ENCODE results near the gene SSBP4. TPM values are rescaled to one million over a fixed set of nuclear protein-coding genes. Genes with fewer than 3 reads are reported as not detected.

SSBP4 gene
- total and polyA plus RNA-seq, 9 of the 15 experiments (the other 6 are each of a cell fraction or from before 2014, with no cell fraction given), result 1.1 to 189 (median 39.0) TPM

GRCh38 chr19:18373892-18374629 lies 45.1 kb upstream of the SSBP4 start (continued):
- no peak for TF ChIP-seq DNMT1 (IDR thresholded peaks at IDR 0.05)
- peak; percentile 59; the same call in 1 of the 2 replicates for TF ChIP-seq SMAD3 (CRISPR knock-in tag; conservative IDR thresholded peaks at IDR 0.05)
- peak; percentile 97 for TF ChIP-seq CBFA2T3 (IDR thresholded peaks at IDR 0.05)
- TF ChIP-seq ZBED1 (IDR thresholded peaks at IDR 0.05), result 0 out of 2 replicates have a peak, but pooled peaks have one; percentile 34
- no peak for TF ChIP-seq ZNF263 (CRISPR knock-in tag; IDR thresholded peaks at IDR 0.05; ENCODE audit: borderline replicate concordance)
- no peak for TF ChIP-seq ZNF143 (CRISPR knock-in tag; IDR thresholded peaks at IDR 0.05)
- peak; percentile 21 for TF ChIP-seq RBM25 (IDR thresholded peaks at IDR 0.05; ENCODE audit: low read depth, low read length, severe bottlenecking)
- TF ChIP-seq, protein P1, sequence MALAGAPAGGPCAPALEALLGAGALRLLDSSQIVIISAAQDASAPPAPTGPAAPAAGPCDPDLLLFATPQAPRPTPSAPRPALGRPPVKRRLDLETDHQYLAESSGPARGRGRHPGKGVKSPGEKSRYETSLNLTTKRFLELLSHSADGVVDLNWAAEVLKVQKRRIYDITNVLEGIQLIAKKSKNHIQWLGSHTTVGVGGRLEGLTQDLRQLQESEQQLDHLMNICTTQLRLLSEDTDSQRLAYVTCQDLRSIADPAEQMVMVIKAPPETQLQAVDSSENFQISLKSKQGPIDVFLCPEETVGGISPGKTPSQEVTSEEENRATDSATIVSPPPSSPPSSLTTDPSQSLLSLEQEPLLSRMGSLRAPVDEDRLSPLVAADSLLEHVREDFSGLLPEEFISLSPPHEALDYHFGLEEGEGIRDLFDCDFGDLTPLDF (CRISPR knock-in tag; IDR thresholded peaks at IDR 0.05), result no peak; the same call in 1 of the 2 replicates
- TF ChIP-seq, protein P2, sequence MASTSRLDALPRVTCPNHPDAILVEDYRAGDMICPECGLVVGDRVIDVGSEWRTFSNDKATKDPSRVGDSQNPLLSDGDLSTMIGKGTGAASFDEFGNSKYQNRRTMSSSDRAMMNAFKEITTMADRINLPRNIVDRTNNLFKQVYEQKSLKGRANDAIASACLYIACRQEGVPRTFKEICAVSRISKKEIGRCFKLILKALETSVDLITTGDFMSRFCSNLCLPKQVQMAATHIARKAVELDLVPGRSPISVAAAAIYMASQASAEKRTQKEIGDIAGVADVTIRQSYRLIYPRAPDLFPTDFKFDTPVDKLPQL (IDR thresholded peaks at IDR 0.05; ENCODE audit: extremely low read depth, insufficient read length), result no peak
- TF ChIP-seq GTF2A2 (tag; IDR thresholded peaks at IDR 0.05), result no peak
- TF ChIP-seq SMC3 (conservative IDR thresholded peaks at IDR 0.05; ENCODE audit: insufficient read depth, low read depth, low read length), result 0 out of 2 replicates have a peak, but pooled peaks have one; percentile 8
- TF ChIP-seq TFAM (CRISPR knock-in tag; conservative IDR thresholded peaks at IDR 0.05), result no peak
- TF ChIP-seq, protein P3, sequence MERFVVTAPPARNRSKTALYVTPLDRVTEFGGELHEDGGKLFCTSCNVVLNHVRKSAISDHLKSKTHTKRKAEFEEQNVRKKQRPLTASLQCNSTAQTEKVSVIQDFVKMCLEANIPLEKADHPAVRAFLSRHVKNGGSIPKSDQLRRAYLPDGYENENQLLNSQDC (CRISPR knock-in tag; IDR thresholded peaks at IDR 0.05), result no peak
- TF ChIP-seq MYC (IDR thresholded peaks at IDR 0.05; ENCODE audit: low read depth, low read length), result peak; percentile 98
- TF ChIP-seq MYC (CRISPR knock-in tag; IDR thresholded peaks at IDR 0.05; ENCODE audit: borderline replicate concordance, low read depth), result peak; percentile 89
- peak; percentile 91; the same call in 1 of the 2 replicates for TF ChIP-seq CC2D1A (IDR thresholded peaks at IDR 0.05)
- peak; percentile 90 for TF ChIP-seq BRD4 (IDR thresholded peaks at IDR 0.05)
- no peak for TF ChIP-seq NCOA6 (IDR thresholded peaks at IDR 0.05)
- peak; percentile 91 for TF ChIP-seq GTF2E2 (tag; IDR thresholded peaks at IDR 0.05)
- TF ChIP-seq, protein P4, sequence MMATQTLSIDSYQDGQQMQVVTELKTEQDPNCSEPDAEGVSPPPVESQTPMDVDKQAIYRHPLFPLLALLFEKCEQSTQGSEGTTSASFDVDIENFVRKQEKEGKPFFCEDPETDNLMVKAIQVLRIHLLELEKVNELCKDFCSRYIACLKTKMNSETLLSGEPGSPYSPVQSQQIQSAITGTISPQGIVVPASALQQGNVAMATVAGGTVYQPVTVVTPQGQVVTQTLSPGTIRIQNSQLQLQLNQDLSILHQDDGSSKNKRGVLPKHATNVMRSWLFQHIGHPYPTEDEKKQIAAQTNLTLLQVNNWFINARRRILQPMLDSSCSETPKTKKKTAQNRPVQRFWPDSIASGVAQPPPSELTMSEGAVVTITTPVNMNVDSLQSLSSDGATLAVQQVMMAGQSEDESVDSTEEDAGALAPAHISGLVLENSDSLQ (IDR thresholded peaks at IDR 0.05), result peak; percentile 95
- TF ChIP-seq CTBP1 (IDR thresholded peaks at IDR 0.05; ENCODE audit: borderline replicate concordance), result peak; percentile 84
- TF ChIP-seq SLC30A9 (CRISPR knock-in tag; IDR thresholded peaks at IDR 0.05), result no peak
- peak; percentile 72 for TF ChIP-seq MAFK (IDR thresholded peaks at IDR 0.05; ENCODE audit: low read length)
- TF ChIP-seq NFIC (IDR thresholded peaks at IDR 0.05), result peak; percentile 90
- TF ChIP-seq, protein P5, sequence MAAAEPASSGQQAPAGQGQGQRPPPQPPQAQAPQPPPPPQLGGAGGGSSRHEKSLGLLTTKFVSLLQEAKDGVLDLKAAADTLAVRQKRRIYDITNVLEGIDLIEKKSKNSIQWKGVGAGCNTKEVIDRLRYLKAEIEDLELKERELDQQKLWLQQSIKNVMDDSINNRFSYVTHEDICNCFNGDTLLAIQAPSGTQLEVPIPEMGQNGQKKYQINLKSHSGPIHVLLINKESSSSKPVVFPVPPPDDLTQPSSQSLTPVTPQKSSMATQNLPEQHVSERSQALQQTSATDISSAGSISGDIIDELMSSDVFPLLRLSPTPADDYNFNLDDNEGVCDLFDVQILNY (CRISPR knock-in tag; IDR thresholded peaks at IDR 0.05), result no peak
- no peak; the same call in 1 of the 2 replicates for TF ChIP-seq ZNF76 (CRISPR knock-in tag; IDR thresholded peaks at IDR 0.05; ENCODE audit: borderline replicate concordance)
- no peak for TF ChIP-seq SIRT6 (IDR thresholded peaks at IDR 0.05; ENCODE audit: low read depth, low read length)
- no peak for TF ChIP-seq DIDO1 (tag; IDR thresholded peaks at IDR 0.05; ENCODE audit: low read depth)

Data from K562 (cell line).